Neural progenitor cell (in vitro differentiated cells): ENCODE results near the gene IQSEC3. TPM values are rescaled to one million over a fixed set of nuclear protein-coding genes. Genes with fewer than 3 reads are reported as not detected.

Experiments
- DNase-seq: peaks from one replicate; pipeline ENCODE4 v3.0.0-alpha.2; 2016; ENCODE audit warnings: low spot score
- H2AFZ ChIP-seq: fragments of 200-600 bp; sonication (generic); replicated peaks from 2 replicates; pipeline ENCODE4 v1.6.1; 2016; ENCODE audit warnings: antibody characterized with exemption
- H3F3A ChIP-seq: fragments of 200-600 bp; sonication (generic); 2 replicates; pipeline ENCODE4 v1.6.1; 2016; ENCODE audit warnings: antibody characterized with exemption, low read depth
- H3K27ac ChIP-seq: fragments of 200-600 bp; sonication (generic); 2 replicates; pipeline ENCODE4 v1.5.1; 2016; ENCODE audit warnings: mild to moderate bottlenecking
- H3K27me3 ChIP-seq: fragments of 200-600 bp; sonication (generic); 2 replicates; pipeline ENCODE4 v1.6.1; 2016; ENCODE audit warnings: mild to moderate bottlenecking, moderate library complexity
- H3K36me3 ChIP-seq: fragments of 200-600 bp; sonication (generic); 2 replicates; pipeline ENCODE4 v1.5.1; 2016
- H3K4me1 ChIP-seq: fragments of 200-600 bp; sonication (generic); 2 replicates; pipeline ENCODE4 v1.6.1; 2016; ENCODE audit warnings: mixed run types
- H3K4me2 ChIP-seq: fragments of 200-600 bp; sonication (generic); 2 replicates; pipeline ENCODE4 v1.6.1; 2016
- H3K4me3 ChIP-seq: fragments of 200-600 bp; sonication (generic); 2 replicates; pipeline ENCODE4 v1.5.1; 2016
- H3K79me2 ChIP-seq: fragments of 200-600 bp; sonication (generic); 2 replicates; pipeline ENCODE4 v1.6.1; 2016; ENCODE audit warnings: low read depth
- H3K9ac ChIP-seq: fragments of 200-600 bp; sonication (generic); 2 replicates; pipeline ENCODE4 v1.6.1; 2016
- H3K9me3 ChIP-seq: fragments of 200-600 bp; sonication (generic); 2 replicates; pipeline ENCODE4 v1.5.1; 2016; ENCODE audit warnings: low read depth
- H4K20me1 ChIP-seq: fragments of 200-600 bp; sonication (generic); 2 replicates; pipeline ENCODE4 v1.6.1; 2016; ENCODE audit warnings: low read depth
- H3K27ac Mint-ChIP-seq: 3 replicates; pipeline ENCODE4 v1.8.0; 2021; ENCODE audit warnings: mixed read lengths
- H3K27me3 Mint-ChIP-seq: 2 replicates; pipeline ENCODE4 v1.8.0; 2022; ENCODE audit warnings: low read depth, mild to moderate bottlenecking, inconsistent platforms, moderate library complexity, mixed read lengths; ENCODE audit not compliant: insufficient read depth
- H3K36me3 Mint-ChIP-seq: 3 replicates; pipeline ENCODE4 v1.8.0; 2021; ENCODE audit warnings: mixed read lengths
- H3K4me1 Mint-ChIP-seq: 3 replicates; pipeline ENCODE4 v1.8.0; 2021; ENCODE audit warnings: mixed read lengths
- H3K4me3 Mint-ChIP-seq: 3 replicates; pipeline ENCODE4 v1.8.0; 2021; ENCODE audit warnings: mild to moderate bottlenecking, moderate library complexity, mixed read lengths
- H3K9me3 Mint-ChIP-seq: 3 replicates; pipeline ENCODE4 v1.8.0; 2020; ENCODE audit warnings: mixed read lengths
- CTCF ChIP-seq: fragments of 200-600 bp; sonication (generic); IDR thresholded peaks from 2 replicates; pipeline ENCODE4 v1.5.1; 2017; ENCODE audit warnings: antibody characterized with exemption, mild to moderate bottlenecking
- EZH2 ChIP-seq: fragments of 200-600 bp; sonication (generic); IDR thresholded peaks from 2 replicates; pipeline ENCODE4 v1.6.1; 2017; ENCODE audit warnings: antibody characterized with exemption, mild to moderate bottlenecking, moderate library complexity
- EZH2phosphoT487 ChIP-seq: fragments of 200-600 bp; sonication (generic); IDR thresholded peaks from 2 replicates; pipeline ENCODE4 v1.6.1; 2017; ENCODE audit warnings: antibody characterized with exemption
- total RNA-seq: library from RNA; depleted of rRNA; stranded (reverse); fragments of >200 nt; gene quantifications from 2 replicates; pipeline ENCODE4 v1.2.3, GENCODE V29; 2015; ENCODE audit warnings: low replicate concordance

The IQSEC3 gene
- total RNA-seq, 1 donor from 2014 or later: 0.09 TPM

GRCh38 chr12:196436-196835 is 129.9 kb downstream of the IQSEC3 start:
- H2AFZ ChIP-seq: no peak overlapping the region
- H3K9ac ChIP-seq: no peak overlapping the region
- peaks cover 59% of the 10 kb centered on the region for H3K27me3 ChIP-seq
- H3K27ac ChIP-seq: no peak overlapping the region
- no peaks in the 10 kb centered on the region for H3K9me3 ChIP-seq
- Mint-ChIP-seq H3K4me3 (no peak overlapping the region), H3K36me3 (no peaks in the 10 kb centered on the region), H3K27me3 (peaks cover 33% of the 10 kb centered on the region), H3K9me3 (peaks cover 7% of the 10 kb centered on the region), H3K27ac (no peak overlapping the region), H3K4me1 (peaks cover 17% of the 10 kb centered on the region)
- DNase-seq: no peak
- no peaks in the 10 kb centered on the region for H3K36me3 ChIP-seq
- H4K20me1 ChIP-seq: no peaks in the 10 kb centered on the region
- no peaks in the 10 kb centered on the region for H3K79me2 ChIP-seq
- no peak for TF ChIP-seq EZH2
- no peak for TF ChIP-seq CTCF
- no peak for TF ChIP-seq EZH2phosphoT487
- H3F3A ChIP-seq: no peaks in the 10 kb centered on the region
- no peak overlapping the region for H3K4me2 ChIP-seq
- no peaks in the 10 kb centered on the region for H3K4me1 ChIP-seq
- no peak overlapping the region for H3K4me3 ChIP-seq

- no peak overlapping the region for H3K27ac ChIP-seq
- Mint-ChIP-seq H3K27me3 (peaks cover 40% of the 10 kb centered on the region), H3K36me3 (no peaks in the 10 kb centered on the region), H3K27ac (no peak overlapping the region), H3K9me3 (peaks cover 7% of the 10 kb centered on the region), H3K4me3 (no peak overlapping the region), H3K4me1 (peaks cover 16% of the 10 kb centered on the region)
- no peaks in the 10 kb centered on the region for H3K9me3 ChIP-seq
- no peaks in the 10 kb centered on the region for H4K20me1 ChIP-seq
- H3K4me2 ChIP-seq: no peak overlapping the region
- TF ChIP-seq EZH2phosphoT487 (no peak), EZH2 (no peak), CTCF (no peak)
- H3K27me3 ChIP-seq: peaks cover 59% of the 10 kb centered on the region
- no peak for DNase-seq
- no peak overlapping the region for H2AFZ ChIP-seq
- no peak overlapping the region for H3K4me3 ChIP-seq
- no peaks in the 10 kb centered on the region for H3K79me2 ChIP-seq
- H3K4me1 ChIP-seq: peaks cover 2% of the 10 kb centered on the region
- H3K36me3 ChIP-seq: no peaks in the 10 kb centered on the region
- peaks cover 4% of the 10 kb centered on the region for H3F3A ChIP-seq
- no peak overlapping the region for H3K9ac ChIP-seq
Measured at GRCh38 chr12:197347-197746, 130.8 kb downstream of the IQSEC3 start.

- no peaks in the 10 kb centered on the region for H3K36me3 ChIP-seq
- no peak overlapping the region for H3K9ac ChIP-seq
- Mint-ChIP-seq H3K36me3 (no peaks in the 10 kb centered on the region), H3K27me3 (peaks cover 42% of the 10 kb centered on the region), H3K4me3 (no peak overlapping the region), H3K9me3 (peaks cover 7% of the 10 kb centered on the region), H3K27ac (no peak overlapping the region), H3K4me1 (peaks cover 14% of the 10 kb centered on the region)
- H3K4me3 ChIP-seq: no peak overlapping the region
- no peaks in the 10 kb centered on the region for H3K9me3 ChIP-seq
- H3K79me2 ChIP-seq: no peaks in the 10 kb centered on the region
- no peak overlapping the region for H3K4me2 ChIP-seq
- no peak for TF ChIP-seq CTCF
- TF ChIP-seq EZH2: no peak
- TF ChIP-seq EZH2phosphoT487: no peak
- no peak for DNase-seq
- H3K27me3 ChIP-seq: peaks cover 67% of the 10 kb centered on the region
- H4K20me1 ChIP-seq: no peaks in the 10 kb centered on the region
- H2AFZ ChIP-seq: no peak overlapping the region
- peaks cover 11% of the 10 kb centered on the region for H3F3A ChIP-seq
- peaks cover 6% of the 10 kb centered on the region for H3K4me1 ChIP-seq
- H3K27ac ChIP-seq: no peak overlapping the region
Measured at GRCh38 chr12:197911-198695, 131.5 kb downstream of the IQSEC3 start.
